ENCODE measurements around the gene ZBTB46.

GRCh38 chr20:63828124-63828523, 2.9 kb downstream of the ZBTB46 start:
- TF ChIP-seq CTCF (IDR thresholded peaks at IDR 0.05; ENCODE audit: low read depth, low read length) (no peak), EZH2phosphoT487 (IDR thresholded peaks at IDR 0.05; ENCODE audit: low read depth) (no peak)
